LNCaP clone FGC (cell line): ENCODE results near the gene DTNA.

ENCODE experiments used
- DNase-seq: peaks from one replicate; pipeline ENCODE4 v3.0.0-alpha.2; 2011; ENCODE audit warnings: low read depth
- H3K4me3 ChIP-seq: 2 replicates; pipeline ENCODE4 v1.5.1; 2011; ENCODE audit warnings: mild to moderate bottlenecking, low read depth, low read length, control low read depth
- CTCF ChIP-seq: IDR thresholded peaks from 2 replicates; pipeline ENCODE4 v1.5.1; 2012; ENCODE audit warnings: mild to moderate bottlenecking; ENCODE audit not compliant: control insufficient read depth, insufficient read depth; ENCODE audit errors: extremely low read depth

The DTNA gene

DNA sequence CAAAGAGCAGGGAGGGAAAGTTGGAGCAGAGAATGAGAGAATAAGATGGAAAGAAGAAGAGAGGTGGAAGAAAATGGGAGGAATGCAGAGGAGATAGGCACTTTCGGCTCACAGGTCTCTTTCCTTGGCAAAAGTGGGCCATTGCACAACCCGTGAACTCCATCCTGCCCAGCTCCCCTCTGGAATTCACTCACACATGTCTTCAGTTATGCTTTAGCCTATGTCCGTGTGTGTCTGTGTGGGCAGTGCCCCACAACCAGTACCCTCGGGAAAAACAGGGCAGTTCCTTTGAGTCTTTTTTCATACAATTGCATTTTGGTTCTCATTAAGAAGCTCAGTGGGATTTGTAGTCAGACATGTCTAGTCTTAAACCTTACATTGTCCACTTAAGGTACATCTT is 34.5 kb downstream of the DTNA start:
- no peak overlapping the region for H3K4me3 ChIP-seq
- no peak for DNase-seq
- TF ChIP-seq CTCF: no peak

- no peak for TF ChIP-seq CTCF
- H3K4me3 ChIP-seq: no peak overlapping the region
- no peak for DNase-seq
Observed at GRCh38 chr18:34746614-34747013, 36.5 kb downstream of the DTNA start.

- TF ChIP-seq CTCF: no peak
- H3K4me3 ChIP-seq: no peak overlapping the region
- no peak for DNase-seq
Observed at GRCh38 chr18:34749721-34750120, 39.6 kb downstream of the DTNA start.

DNA sequence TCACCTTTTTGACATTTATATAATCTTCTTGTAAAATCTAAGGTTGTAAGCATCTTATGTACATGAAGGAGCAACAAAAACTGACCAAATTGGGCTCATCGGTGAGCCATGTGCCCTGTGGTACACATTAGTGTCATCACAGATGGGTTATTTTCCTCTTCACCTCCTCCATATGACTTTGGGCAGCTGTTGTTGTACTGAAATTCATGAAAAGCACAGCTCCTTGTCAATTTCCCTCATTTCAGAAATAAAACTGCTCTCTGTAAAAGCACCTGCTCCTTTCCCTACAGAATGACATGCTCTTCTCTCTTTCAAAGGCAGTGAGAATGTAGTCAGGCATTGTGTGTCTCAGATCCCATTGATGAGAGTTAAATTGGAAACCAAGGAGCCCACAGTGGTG is 42.0 kb downstream of the DTNA start:
- no peak overlapping the region for H3K4me3 ChIP-seq
- no peak for DNase-seq
- TF ChIP-seq CTCF: no peak

DNA sequence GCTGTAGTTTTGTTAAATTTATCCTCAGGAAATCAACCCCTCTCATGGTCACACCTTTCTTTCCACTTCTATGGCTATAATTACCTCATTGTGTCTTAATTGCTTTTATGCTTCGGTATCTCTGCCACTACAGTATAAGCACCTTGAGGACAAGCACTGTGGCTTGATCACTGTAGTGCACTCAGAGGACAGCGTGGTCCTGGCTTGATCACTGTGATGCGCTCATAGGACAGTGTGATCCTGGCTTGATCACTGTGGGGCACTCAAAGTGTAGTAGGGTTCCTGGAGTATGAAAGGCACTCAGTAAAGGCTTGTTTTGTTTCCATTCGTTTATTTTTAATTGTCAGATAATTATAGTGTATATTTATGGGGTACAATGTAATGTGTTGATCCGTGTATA is 44.2 kb downstream of the DTNA start:
- DNase-seq: no peak
- no peak for TF ChIP-seq CTCF
- no peak overlapping the region for H3K4me3 ChIP-seq

DNA sequence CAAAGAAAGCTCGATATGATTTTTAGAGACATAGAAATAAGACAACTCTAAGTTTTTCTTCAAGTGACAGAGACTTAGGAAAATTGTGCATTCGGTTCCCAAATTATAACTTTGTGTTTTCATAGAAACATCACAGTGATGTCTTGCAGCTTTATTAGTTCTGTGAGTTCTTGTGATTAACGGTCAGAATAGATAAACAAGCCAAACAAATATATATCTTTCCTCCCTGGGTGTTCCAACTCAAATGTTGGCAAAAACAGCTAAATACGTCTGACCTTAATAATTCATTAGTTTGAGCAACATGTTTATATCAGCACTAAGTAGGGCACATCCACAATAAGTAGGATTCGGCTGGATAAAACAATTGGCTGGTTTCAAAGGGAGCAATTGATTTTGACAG is 47.6 kb downstream of the DTNA start:
- no peak for TF ChIP-seq CTCF
- no peak overlapping the region for H3K4me3 ChIP-seq
- no peak for DNase-seq

- TF ChIP-seq CTCF: no peak
- no peak overlapping the region for H3K4me3 ChIP-seq
- DNase-seq: no peak
Observed at GRCh38 chr18:34758378-34758948, 48.4 kb downstream of the DTNA start.
